ENCODE measurements around the gene MMP24. TPM values are rescaled to one million over a fixed set of nuclear protein-coding genes. Genes with fewer than 3 reads are reported as not detected.
A peak's percentile ranks its signal among the peaks of the same experiment; 100 is the strongest.

Gene MMP24
- total and polyA plus RNA-seq, 2 of the 13 experiments (the other 11 are each of a cell fraction or from before 2014, with no cell fraction given), result 0.29 to 0.35 TPM

GRCh38 chr20:35283441-35284266 is 57.2 kb downstream of the MMP24 start (continued):
- TF ChIP-seq, protein P1, sequence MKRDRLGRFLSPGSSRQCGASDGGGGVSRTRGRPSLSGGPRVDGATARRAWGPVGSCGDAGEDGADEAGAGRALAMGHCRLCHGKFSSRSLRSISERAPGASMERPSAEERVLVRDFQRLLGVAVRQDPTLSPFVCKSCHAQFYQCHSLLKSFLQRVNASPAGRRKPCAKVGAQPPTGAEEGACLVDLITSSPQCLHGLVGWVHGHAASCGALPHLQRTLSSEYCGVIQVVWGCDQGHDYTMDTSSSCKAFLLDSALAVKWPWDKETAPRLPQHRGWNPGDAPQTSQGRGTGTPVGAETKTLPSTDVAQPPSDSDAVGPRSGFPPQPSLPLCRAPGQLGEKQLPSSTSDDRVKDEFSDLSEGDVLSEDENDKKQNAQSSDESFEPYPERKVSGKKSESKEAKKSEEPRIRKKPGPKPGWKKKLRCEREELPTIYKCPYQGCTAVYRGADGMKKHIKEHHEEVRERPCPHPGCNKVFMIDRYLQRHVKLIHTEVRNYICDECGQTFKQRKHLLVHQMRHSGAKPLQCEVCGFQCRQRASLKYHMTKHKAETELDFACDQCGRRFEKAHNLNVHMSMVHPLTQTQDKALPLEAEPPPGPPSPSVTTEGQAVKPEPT (CRISPR knock-in tag; IDR thresholded peaks at IDR 0.05; ENCODE audit: low read depth), result no peak
- 0 out of 2 replicates have a peak, but pooled peaks have one; percentile 88 for TF ChIP-seq ZXDC (CRISPR knock-in tag; IDR thresholded peaks at IDR 0.05)
- no peak for TF ChIP-seq ATF7-NPFF (CRISPR knock-in tag; IDR thresholded peaks at IDR 0.05; ENCODE audit: low read depth)
- TF ChIP-seq, protein P2, sequence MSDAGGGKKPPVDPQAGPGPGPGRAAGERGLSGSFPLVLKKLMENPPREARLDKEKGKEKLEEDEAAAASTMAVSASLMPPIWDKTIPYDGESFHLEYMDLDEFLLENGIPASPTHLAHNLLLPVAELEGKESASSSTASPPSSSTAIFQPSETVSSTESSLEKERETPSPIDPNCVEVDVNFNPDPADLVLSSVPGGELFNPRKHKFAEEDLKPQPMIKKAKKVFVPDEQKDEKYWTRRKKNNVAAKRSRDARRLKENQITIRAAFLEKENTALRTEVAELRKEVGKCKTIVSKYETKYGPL (CRISPR knock-in tag; IDR thresholded peaks at IDR 0.05), result no peak
- no peak for TF ChIP-seq GTF2F1 (IDR thresholded peaks at IDR 0.05; ENCODE audit: low read length)
- no peak for TF ChIP-seq NFE2 (CRISPR knock-in tag; IDR thresholded peaks at IDR 0.05)
- TF ChIP-seq, protein P3, sequence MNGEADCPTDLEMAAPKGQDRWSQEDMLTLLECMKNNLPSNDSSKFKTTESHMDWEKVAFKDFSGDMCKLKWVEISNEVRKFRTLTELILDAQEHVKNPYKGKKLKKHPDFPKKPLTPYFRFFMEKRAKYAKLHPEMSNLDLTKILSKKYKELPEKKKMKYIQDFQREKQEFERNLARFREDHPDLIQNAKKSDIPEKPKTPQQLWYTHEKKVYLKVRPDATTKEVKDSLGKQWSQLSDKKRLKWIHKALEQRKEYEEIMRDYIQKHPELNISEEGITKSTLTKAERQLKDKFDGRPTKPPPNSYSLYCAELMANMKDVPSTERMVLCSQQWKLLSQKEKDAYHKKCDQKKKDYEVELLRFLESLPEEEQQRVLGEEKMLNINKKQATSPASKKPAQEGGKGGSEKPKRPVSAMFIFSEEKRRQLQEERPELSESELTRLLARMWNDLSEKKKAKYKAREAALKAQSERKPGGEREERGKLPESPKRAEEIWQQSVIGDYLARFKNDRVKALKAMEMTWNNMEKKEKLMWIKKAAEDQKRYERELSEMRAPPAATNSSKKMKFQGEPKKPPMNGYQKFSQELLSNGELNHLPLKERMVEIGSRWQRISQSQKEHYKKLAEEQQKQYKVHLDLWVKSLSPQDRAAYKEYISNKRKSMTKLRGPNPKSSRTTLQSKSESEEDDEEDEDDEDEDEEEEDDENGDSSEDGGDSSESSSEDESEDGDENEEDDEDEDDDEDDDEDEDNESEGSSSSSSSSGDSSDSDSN (CRISPR knock-in tag; IDR thresholded peaks at IDR 0.05), result no peak
- no peak for TF ChIP-seq ADNP (CRISPR knock-in tag; IDR thresholded peaks at IDR 0.05)
- TF ChIP-seq SETDB1 (CRISPR knock-in tag; IDR thresholded peaks at IDR 0.05; ENCODE audit: borderline replicate concordance), result no peak
- TF ChIP-seq ZSCAN31 (CRISPR knock-in tag; IDR thresholded peaks at IDR 0.05; ENCODE audit: low read depth), result no peak
- TF ChIP-seq HNRNPLL (IDR thresholded peaks at IDR 0.05; ENCODE audit: low read depth, low read length, poor library complexity, severe bottlenecking), result no peak
- TF ChIP-seq, protein P4, sequence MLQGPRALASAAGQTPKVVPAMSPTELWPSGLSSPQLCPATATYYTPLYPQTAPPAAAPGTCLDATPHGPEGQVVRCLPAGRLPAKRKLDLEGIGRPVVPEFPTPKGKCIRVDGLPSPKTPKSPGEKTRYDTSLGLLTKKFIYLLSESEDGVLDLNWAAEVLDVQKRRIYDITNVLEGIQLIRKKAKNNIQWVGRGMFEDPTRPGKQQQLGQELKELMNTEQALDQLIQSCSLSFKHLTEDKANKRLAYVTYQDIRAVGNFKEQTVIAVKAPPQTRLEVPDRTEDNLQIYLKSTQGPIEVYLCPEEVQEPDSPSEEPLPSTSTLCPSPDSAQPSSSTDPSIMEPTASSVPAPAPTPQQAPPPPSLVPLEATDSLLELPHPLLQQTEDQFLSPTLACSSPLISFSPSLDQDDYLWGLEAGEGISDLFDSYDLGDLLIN (CRISPR knock-in tag; IDR thresholded peaks at IDR 0.05; ENCODE audit: borderline replicate concordance), result peak; percentile 43; the same call in 1 of the 2 replicates
- TF ChIP-seq ZNF562 (CRISPR knock-in tag; IDR thresholded peaks at IDR 0.05; ENCODE audit: borderline replicate concordance), result no peak
- TF ChIP-seq KAT2B (IDR thresholded peaks at IDR 0.05; ENCODE audit: borderline replicate concordance, low read depth, low read length), result no peak
- no peak for TF ChIP-seq CCAR2 (optimal IDR thresholded peaks at IDR 0.05; ENCODE audit: low read depth, low read length)
- TF ChIP-seq, protein P5, sequence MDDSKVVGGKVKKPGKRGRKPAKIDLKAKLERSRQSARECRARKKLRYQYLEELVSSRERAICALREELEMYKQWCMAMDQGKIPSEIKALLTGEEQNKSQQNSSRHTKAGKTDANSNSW (CRISPR knock-in tag; IDR thresholded peaks at IDR 0.05; ENCODE audit: borderline replicate concordance), result no peak
- no peak for TF ChIP-seq TAF1 (CRISPR knock-in tag; IDR thresholded peaks at IDR 0.05)
- TF ChIP-seq TEAD2 (CRISPR knock-in tag; IDR thresholded peaks at IDR 0.05), result no peak
- TF ChIP-seq ZNF121 (CRISPR knock-in tag; IDR thresholded peaks at IDR 0.05), result no peak
- no peak for TF ChIP-seq ATF3 (CRISPR knock-in tag; IDR thresholded peaks at IDR 0.05)

Measured in HepG2 (cell line).